SK-N-MC (cell line): ENCODE measurements around the gene NCOA1.

ENCODE experiments used
- EZH2 ChIP-seq: fragments of 200-600 bp; sonication (generic); IDR thresholded peaks from one replicate; pipeline ENCODE4 v1.6.1; 2017; ENCODE audit warnings: antibody characterized with exemption
- FOXP2 ChIP-seq: optimal IDR thresholded peaks from 2 replicates; pipeline ENCODE3; 2011; ENCODE audit warnings: mild to moderate bottlenecking, moderate library complexity; ENCODE audit not compliant: insufficient read depth; ENCODE audit errors: extremely low read length, control extremely low read depth
- POLR2AphosphoS5 ChIP-seq: IDR thresholded peaks from 2 replicates; pipeline ENCODE4 v1.6.1; 2012; ENCODE audit warnings: mild to moderate bottlenecking, low read depth, low read length, borderline replicate concordance

GRCh38 chr2:24774373-24774772 is 283.3 kb downstream of the NCOA1 start:
- TF ChIP-seq EZH2 = no peak
- no peak for TF ChIP-seq POLR2AphosphoS5
- no peak for TF ChIP-seq FOXP2
